DMS 273 (cell line): Measurements from ENCODE around the gene BAX.

Experiments used
- DNase-seq: peaks from one replicate; lab custom pipeline; 2025; ENCODE audit not compliant: unreplicated experiment; lab: John Stamatoyannopoulos, UW

The BAX gene

GRCh38 chr19:48928164-48929025 lies 26.3 kb upstream of the BAX start:
- no peak for DNase-seq

GRCh38 chr19:48933382-48933932 lies 21.2 kb upstream of the BAX start, which contains the start of gene DHDH:
Gene DHDH, plus strand, starts transcription at chr19:48933699. Its CDS starts 23 bp downstream, at chr19:48933722.
- peak; percentile 91 for DNase-seq

DNA sequence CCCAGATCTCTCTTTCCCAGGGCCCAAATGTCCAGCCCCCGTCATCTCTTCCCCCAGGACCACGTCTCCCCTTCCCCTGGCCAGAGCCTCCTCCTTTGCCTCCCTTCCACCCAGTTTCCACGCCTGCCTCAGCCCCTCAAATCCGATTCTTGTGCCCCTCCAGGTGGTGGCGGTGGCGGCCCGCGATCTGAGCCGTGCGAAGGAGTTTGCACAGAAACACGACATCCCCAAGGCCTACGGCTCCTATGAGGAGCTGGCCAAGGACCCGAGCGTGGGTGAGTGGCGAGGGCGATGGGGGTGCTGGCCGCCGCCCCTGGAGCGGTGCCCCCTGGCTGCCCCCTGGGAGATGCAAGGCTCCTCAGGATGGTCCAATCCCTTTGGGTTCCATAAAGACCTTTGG lies 19.8 kb upstream of the BAX start:
- no peak for DNase-seq

DNA sequence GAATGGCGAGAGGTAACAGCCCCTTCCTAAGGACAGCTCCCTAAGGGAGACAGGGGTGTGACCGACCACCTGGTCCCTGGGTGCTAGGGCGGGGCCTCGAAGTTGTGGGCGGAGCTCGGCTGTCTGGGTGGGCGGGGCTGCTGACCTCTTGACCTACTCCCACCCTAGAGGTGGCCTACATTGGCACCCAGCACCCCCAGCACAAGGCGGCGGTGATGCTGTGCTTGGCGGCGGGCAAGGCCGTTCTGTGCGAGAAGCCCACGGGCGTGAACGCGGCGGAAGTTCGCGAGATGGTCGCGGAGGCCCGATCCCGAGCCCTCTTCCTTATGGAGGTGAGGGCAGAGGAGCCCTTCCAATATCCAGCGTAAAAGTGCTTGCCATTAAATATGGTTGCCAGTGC lies 18.8 kb upstream of the BAX start:
- DNase-seq = no peak

DNA sequence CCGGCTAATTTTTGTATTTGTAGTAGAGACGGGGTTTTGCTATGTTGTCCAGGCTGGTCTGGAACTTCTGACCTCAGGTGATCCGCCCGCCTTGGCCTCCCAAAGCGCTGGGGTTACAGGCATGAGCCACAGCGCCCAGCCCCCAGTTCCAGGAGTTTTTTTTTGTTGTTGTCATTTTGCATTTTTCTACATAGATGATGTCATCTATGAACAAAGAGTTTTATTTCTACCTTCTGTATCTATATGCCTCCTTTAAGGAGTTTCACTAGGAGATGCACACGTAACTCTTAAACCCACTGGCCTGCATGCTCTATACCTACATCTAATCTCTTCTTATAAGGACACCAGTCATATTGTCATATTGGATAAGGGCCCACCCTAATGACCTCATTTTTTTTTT lies 16.4 kb upstream of the BAX start:
- DNase-seq = no peak

- no peak for DNase-seq
Measured at GRCh38 chr19:48940902-48941301, 13.8 kb upstream of the BAX start.

- no peak for DNase-seq
Measured at GRCh38 chr19:48943081-48943480, 11.6 kb upstream of the BAX start.

DNA sequence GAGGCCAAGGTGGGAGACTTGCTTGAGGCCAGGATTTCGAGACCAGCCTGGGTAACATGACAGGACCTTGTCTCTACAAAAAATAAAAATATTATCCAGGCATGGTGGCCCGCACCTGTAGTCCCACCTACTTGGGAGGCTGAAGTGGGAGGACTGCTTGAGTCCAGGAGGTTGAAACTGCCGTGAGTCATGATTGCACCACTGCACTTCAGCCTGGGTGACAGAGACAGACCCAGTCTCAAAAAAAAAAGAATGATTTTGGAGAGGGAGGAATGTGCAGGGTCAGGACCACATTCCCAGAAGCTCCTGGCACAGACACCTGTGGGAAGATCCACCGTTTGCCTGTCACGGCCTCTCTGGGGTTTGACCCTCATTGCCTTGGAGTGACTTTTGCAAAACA lies 9.3 kb upstream of the BAX start:
- DNase-seq = no peak

- no peak for DNase-seq
Measured at GRCh38 chr19:48945817-48946216, 8.9 kb upstream of the BAX start.

- DNase-seq = no peak
Measured at GRCh38 chr19:48946463-48947257, 8.0 kb upstream of the BAX start.

DNA sequence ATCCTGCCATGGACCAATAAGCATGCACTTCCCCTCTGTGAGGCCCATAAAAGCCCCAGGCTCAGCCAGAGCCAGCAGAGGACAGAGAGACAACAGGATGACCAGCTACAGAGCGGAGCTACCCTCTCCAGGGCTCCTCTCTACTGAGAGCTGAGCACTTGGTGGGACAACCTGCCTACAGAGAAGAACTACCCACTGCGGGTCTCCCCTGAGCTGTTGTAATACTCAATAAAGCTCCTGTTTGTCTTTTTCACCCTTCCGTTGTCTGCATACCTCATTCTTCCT lies 7.5 kb upstream of the BAX start:
- no peak for DNase-seq

- no peak for DNase-seq
Measured at GRCh38 chr19:48950159-48950558, 4.5 kb upstream of the BAX start.

DNA sequence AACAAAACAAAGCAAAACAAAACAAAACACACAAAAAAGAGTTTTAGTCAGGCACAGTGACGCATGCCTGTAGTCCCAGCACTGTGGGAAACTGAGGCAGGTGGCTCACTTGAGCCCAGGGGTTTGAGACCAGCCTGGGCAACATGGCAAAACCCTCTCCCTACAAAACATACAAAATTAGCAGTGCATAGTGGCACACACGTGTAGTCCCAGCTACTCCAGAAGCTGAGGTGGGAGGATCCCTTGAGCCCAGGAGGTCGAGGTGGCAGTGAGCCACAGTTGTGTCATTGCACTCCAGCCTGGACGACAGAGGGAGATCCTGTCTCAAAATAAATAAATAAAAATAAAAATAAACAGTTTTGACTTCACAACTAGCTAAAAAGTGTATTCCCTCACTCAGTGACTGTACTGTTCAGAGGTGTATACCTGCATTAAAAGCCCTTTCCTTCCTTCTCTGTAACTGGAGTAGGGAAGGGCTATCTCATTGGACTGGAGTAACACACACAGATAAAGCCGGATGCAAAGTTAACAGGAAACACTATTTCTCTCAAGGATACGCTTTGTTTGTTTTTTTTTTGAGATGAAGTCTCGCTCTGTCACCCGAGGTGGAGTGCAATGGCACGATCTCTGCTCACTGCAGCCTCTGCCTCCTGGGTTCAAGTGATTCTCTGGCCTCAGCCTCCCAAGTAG lies 3.7 kb upstream of the BAX start:
- DNase-seq = no peak

GRCh38 chr19:48953141-48953540 lies 1.5 kb upstream of the BAX start:
- no peak for DNase-seq

DNA sequence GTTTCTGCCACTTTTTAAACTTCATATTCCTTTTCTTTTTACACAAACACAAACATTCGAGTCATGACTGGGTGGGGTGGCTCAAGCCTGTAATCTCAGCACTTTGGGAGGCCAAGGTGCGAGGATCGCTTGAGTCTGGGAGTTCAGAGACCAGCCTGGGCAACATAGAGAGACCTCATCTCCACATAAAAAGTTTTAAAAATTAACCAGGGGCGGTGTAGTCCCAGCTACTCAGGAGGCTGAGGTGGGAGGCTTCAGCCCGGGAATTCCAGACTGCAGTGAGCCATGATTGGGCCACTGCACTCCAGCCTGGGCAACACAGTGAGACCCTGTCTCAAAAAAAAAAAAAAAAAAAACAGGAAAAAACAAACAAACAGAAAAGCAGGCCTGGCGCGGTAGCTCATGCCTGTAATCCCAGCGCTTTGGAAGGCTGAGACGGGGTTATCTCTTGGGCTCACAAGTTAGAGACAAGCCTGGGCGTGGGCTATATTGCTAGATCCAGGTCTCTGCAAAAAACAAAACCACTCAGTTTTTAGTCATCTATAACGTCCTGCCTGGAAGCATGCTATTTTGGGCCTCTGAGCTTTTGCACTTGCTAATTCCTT lies 583 bp upstream of the BAX start:
- no peak for DNase-seq

DNA sequence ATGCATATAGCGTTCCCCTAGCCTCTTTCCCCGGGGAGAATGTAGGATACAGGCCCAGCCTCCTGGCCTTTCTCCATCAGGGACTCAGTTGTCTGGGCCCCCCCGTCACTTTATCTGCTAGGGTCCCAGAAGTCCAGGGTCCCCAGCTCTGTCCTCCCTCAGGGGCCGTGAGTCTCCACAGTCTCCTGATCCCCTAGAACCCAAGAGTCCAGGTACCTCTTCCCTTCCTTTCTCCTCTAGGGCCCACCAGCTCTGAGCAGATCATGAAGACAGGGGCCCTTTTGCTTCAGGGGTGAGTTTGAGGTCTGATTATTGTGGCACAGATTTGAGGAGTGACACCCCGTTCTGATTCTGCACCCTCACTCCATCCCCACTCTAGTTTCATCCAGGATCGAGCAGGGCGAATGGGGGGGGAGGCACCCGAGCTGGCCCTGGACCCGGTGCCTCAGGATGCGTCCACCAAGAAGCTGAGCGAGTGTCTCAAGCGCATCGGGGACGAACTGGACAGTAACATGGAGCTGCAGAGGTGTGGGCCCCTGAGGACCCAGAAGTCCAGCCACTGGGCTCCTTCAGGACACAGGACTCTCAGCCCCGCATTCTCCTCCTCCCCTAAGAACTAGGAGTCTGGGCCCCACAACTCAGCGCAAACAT lies 758 bp downstream of the BAX start:
- DNase-seq = no peak

- no peak for DNase-seq
Measured at GRCh38 chr19:48958006-48958405, 3.3 kb downstream of the BAX start.

GRCh38 chr19:48959341-48960239 lies 4.9 kb downstream of the BAX start:
- DNase-seq = no peak

DNA sequence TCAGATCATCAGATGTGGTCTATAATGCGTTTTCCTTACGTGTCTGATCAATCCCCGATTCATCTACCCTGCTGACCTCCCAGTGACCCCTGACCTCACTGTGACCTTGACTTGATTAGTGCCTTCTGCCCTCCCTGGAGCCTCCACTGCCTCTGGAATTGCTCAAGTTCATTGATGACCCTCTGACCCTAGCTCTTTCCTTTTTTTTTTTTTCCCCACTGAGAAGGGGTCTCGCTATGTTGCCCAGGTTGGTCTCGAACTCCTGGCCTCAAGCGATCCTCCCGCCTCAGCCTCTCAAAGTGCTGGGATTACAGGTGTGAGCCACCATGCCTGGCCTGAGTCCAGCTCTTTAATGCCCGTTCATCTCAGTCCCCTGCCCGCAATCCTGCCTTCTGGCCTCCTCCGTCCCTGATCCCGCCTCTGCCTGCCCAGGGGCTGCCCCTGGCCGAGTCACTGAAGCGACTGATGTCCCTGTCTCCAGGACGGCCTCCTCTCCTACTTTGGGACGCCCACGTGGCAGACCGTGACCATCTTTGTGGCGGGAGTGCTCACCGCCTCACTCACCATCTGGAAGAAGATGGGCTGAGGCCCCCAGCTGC lies 6.5 kb downstream of the BAX start:
- DNase-seq = peak; percentile 70
